CD4-positive, alpha-beta T cell treated with Interleukin-21 for 1 hour (primary cell): ENCODE data around the gene SLC51A.

Experiments used
- DNase-seq: peaks from one replicate; pipeline ENCODE4 v3.0.0-alpha.2; 2020

SLC51A gene

GRCh38 chr3:196217307-196218154 is 1.2 kb downstream of the SLC51A start:
- no peak for DNase-seq

GRCh38 chr3:196218155-196218712 is 1.9 kb downstream of the SLC51A start:
- DNase-seq, result no peak

- DNase-seq, result peak; percentile 63
Observed at GRCh38 chr3:196219194-196219969, 3.0 kb downstream of the SLC51A start.

DNA sequence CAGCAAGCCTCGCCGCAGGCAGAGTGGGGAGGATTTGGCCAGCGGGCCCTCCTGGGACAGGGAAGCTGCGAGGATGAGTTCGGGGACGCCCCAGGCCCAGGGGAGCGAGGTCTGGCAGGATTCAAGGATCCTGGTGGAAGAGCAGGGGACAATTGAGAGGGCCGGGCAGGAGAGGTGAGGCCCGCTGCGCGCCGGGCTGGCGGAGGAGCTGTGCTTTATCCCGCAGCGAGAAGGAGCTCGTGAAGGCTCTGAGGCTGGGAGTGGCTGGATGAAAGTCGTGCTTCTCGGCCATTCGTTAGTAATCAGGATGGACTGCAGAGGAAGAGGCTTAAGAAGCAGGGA is 3.6 kb downstream of the SLC51A start:
- no peak for DNase-seq

GRCh38 chr3:196220587-196220986 is 4.3 kb downstream of the SLC51A start:
- no peak for DNase-seq

DNA sequence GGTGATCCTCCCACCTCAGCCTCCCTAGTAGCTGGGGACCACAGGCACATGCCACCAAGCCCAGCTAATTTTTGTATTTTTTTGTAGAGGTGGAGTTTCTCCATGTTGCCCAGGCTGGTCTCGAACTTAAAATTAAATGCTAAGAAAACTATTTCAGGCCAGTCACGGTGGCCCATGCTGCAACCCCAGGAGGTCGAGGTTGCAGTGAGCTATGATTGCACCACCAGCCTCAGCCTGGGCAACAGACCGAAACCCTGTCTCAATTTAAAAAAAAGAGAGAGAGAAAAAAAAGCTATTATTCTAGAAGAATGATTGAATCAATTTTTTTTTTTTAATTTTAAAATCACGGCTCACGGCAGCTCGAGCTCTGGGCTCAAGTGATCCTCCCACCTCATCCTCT is 4.7 kb downstream of the SLC51A start:
- no peak for DNase-seq

DNA sequence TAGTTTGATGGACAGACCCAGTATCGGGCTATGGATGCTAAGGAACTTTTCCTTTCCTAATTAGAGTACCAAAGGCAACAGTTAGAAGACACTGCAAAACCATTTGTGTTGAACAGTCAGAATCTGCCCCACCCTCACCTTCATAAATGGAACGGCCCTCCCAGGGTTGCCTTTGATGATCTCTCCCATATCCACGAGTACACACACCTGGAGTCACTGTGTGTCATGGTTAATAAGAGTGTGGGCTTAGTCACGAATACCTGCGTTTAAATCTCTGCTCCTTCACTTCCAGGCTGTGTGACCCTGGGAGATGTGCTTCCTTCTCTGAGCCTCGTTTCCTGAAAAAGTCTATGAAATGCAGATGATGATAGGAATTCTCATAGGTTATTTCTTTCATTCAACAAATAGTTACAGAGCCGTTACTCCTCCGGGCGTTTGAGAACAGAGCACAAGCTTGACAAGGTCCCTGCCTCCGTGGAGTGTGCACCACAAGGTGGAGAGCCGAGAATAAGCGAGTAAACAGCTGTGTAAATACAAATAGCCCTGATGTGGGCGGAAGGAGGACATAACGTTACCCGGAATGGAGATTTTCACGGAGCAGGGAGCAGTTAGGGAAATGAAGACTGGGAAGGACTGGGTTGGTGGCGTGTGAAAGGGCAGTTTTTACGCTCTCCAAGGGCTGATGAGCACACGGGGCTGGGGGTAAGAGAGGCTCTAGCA is 6.7 kb downstream of the SLC51A start:
- DNase-seq, result no peak

- no peak for DNase-seq
Observed at GRCh38 chr3:196225086-196225485, 8.8 kb downstream of the SLC51A start.

GRCh38 chr3:196225763-196226364 is 9.5 kb downstream of the SLC51A start:
- no peak for DNase-seq

DNA sequence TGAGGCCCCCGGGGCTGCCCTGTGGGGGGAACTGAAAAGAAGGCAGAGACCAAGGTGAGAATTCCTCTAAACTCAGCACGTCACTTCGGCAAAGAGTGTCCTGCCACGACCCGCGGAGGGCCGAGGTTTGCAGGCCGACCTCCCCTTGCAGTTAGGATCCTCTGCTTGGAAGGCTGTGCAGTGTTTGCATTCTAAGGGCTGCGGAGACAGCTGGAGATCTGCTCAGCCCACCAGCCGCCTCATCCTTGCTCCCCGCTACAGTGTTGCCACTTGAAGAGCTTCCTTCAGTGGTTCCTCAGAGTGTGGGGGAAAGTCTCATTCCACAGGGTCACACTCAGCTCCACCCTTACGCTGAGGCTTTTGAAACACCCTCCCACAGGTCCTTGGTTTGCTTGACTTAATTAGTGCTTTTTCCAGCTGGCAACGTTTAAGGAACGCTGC is 10.8 kb downstream of the SLC51A start:
- no peak for DNase-seq

DNA sequence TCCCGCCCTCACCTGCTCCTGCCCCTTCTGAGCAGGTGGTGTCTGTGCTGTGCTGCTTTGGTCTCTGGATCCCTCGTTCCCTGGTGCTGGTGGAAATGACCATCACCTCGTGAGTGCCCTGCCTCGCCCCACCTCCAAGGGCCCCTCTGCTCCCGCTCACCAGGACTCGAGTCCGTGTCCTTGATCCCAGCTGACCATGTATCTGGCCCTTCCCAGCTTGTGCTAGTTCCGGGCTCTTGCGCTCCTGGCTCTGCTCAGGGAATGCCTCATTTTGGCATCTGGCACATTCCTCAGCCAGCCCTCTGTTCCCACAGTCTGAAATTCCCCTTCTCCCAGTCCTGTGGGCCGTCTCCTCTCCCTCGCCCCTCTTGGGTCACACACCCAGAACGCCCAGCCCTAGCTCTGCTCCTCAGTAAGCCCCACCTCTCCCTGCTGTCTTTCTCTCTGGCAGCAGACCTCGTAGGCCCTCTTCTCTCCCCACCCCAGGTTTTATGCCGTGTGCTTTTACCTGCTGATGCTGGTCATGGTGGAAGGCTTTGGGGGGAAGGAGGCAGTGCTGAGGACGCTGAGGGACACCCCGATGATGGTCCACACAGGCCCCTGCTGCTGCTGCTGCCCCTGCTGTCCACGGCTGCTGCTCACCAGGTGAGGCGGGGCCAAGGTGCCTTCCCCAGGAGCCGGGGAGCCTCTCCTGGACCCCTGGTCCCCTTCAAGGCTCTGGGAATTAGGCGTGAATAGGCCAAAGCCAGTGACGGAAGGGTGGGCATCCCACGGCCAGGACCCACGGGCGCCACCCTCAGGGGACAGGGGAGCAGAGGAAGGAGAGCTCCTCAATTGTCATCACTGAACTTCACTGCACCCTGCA is 11.5 kb downstream of the SLC51A start:
- DNase-seq, result no peak

GRCh38 chr3:196232154-196232881 is 16.0 kb downstream of the SLC51A start:
- no peak for DNase-seq

GRCh38 chr3:196232882-196233251 is 16.5 kb downstream of the SLC51A start:
- DNase-seq, result no peak

- no peak for DNase-seq
Observed at GRCh38 chr3:196235452-196236122, 19.3 kb downstream of the SLC51A start.

DNA sequence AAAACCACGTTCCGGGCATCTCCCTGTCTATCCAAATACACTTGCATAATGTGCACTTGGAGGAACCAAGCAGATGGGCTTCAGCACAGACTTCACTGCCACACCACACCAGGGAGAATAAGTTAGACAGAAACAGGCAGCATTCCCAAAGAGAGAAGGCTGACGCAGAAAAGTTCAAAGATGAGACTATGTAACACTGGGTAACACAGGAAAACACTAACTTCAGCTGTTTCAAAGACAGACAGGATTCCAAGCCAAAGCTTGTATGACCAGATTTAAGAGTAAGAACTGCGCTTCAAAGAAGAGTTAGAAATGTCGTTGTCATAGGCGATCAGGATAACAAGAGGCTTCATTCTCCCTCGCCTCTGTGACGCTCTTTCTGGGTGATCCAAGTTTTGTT is 19.9 kb downstream of the SLC51A start:
- no peak for DNase-seq

- no peak for DNase-seq
Observed at GRCh38 chr3:196237203-196237602, 20.9 kb downstream of the SLC51A start.

GRCh38 chr3:196238612-196239560 is 22.6 kb downstream of the SLC51A start:
- no peak for DNase-seq

GRCh38 chr3:196240424-196240823 is 24.1 kb downstream of the SLC51A start:
- no peak for DNase-seq

DNA sequence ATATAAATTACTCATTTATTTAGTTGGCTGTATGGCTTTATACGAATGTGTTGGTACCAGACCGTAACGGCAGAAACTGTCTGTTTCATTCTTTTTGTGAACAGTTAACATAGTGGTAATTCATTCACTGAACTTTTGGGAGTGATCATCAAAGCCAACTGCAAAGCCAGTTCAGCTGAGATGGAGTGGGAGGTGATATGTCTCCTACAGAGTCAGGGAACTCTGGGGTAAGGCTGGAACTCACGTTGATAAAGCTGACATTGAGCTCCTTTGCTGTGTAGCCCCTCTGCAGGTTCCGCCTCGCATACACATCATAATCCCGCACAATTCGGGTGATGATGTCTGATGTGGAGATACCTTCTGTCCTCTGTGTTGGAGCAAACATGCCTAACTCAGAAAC is 25.4 kb downstream of the SLC51A start:
- no peak for DNase-seq
